Right ventricle myocardium inferior (tissue), 1 donor: Measurements from ENCODE around the gene DCC. TPM values are rescaled to one million over a fixed set of nuclear protein-coding genes. Genes with fewer than 3 reads are reported as not detected.

Source experiments
- ATAC-seq: fragments of 200-7000 bp; cut with Tn5 transposase; one replicate; pipeline ENCODE4 v1.9.1; 2020; ENCODE audit warnings: mild to moderate bottlenecking, moderate library complexity
- DNase-seq: peaks from one replicate; pipeline ENCODE4 v3.0.0; 2021; ENCODE audit errors: missing footprints
- intact Hi-C: fragments of 100-400 bp; cut with DNase I; formaldehyde crosslinking; loops from one replicate; pipeline ENCODE4 v1.11.0; 2022
- total RNA-seq: library from RNA; stranded (reverse); fragmentation: NEBNext Ultra II Directional; extraction: Animal tissue kit (Norgen Biotek cat#: 25700); gene quantifications from one replicate; pipeline ENCODE4 v1.2.1, GENCODE V29; 2021
- donor health status: DM: no; HTN: yes; CAD: no; lungs with severe emphysema.

DCC gene
- total RNA-seq, 1 donor from 2014 or later, result not detected

GRCh38 chr18:53152476-53152875 lies 812.5 kb downstream of the DCC start:
- intact Hi-C loops, result no loop called here
- DNase-seq (no peak), ATAC-seq (no peak)

- intact Hi-C loops, result no loop called here
- no peak for ATAC-seq
Measured at GRCh38 chr18:53153281-53153680, 813.3 kb downstream of the DCC start.

GRCh38 chr18:53153800-53154199 lies 813.8 kb downstream of the DCC start:
- DNase-seq (no peak), ATAC-seq (no peak)
- intact Hi-C loops, result no loop called here

More at GRCh38 chr18:53153281-53153680, 813.3 kb downstream of the DCC start:
- no peak for DNase-seq

GRCh38 chr18:53165770-53166169 lies 825.8 kb downstream of the DCC start:
- DNase-seq (no peak), ATAC-seq (no peak)
- intact Hi-C loops, result no loop called here

DNA sequence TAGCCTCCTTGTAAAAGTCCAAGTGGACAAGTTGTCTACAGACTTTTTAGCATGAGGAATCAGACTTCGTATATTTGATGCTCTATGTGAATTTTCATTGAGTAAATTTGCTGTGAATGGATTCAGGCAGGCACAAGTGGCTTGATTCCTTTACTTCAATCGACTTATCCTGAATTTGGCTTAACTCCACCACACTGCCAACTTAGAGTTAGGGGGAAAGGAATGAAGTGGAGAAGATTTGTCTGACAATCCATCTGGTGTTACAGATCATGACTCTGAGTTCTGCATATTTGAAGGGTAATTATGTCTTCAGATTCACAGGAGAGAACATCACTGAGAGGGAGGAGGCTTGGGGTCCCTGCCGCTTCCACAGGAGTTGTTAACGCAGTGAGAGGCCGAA lies 829.3 kb downstream of the DCC start:
- ATAC-seq (no peak), DNase-seq (no peak)
- intact Hi-C loops, result no loop called here

DNA sequence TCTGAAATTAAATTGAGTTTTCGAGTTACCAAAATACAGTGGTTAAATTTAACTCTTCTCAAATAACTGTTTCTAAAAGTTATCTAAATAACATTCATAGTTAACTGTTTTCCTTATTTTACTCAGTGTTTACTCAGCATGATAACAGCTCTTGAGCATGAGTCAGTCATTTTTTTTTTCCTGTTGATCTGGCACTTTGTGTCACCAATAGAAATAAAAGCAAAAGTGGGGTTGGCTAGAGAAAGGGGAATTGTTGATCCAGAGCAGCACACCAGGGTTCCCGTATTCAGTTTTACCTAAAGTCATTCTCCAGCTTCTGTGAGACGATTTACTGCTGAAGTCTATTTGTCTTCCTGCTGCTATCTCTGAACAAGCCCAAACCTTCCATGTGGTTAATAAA lies 851.6 kb downstream of the DCC start:
- intact Hi-C loops, result no loop called here
- ATAC-seq (no peak), DNase-seq (no peak)

- intact Hi-C loops, result no loop called here
- DNase-seq (no peak), ATAC-seq (no peak)
Measured at GRCh38 chr18:53193870-53194269, 853.9 kb downstream of the DCC start.

GRCh38 chr18:53219853-53220252 lies 879.9 kb downstream of the DCC start:
- no peak for DNase-seq
- ATAC-seq, result no peak
- intact Hi-C loops, result no loop called here

- DNase-seq (no peak), ATAC-seq (no peak)
- intact Hi-C loops, result no loop called here
Measured at GRCh38 chr18:53224128-53224778, 884.3 kb downstream of the DCC start.

DNA sequence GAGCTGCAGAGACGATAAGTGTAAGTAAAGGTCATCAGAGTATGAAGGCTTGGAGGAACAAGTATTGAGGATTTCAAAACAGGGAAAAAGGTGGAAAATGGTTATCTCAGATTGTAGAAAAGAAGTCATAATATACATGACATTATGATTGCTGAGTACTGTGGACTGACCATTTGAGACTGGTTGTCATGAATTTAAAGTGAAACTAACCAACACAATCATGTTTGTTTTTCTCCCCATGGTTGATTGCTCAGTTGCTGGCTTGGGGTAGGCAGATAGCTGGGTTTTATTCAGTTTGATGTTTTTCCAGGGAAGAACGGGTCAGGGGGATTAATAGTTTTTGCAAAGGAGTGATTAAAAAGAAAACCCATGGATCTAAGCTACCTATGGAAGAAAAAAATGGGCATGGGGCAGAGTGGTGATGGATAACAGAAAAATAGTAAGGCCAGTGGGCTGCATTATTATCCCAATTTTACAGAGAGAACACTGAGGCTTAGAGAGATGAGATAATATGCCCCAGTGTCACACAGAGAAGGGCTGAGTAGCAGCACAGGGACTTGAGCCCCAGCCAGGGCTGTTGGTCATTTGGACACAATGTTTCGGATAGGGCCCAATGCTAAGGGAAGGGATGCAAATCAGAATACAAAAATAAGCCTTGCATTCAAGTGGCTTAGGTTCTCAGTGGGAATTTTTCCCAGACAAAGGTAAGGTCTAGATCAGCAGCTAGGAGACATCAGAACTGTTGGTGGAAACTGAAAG lies 885.7 kb downstream of the DCC start:
- no peak for DNase-seq
- ATAC-seq, result no peak
- intact Hi-C loops, result no loop called here

- intact Hi-C loops, result no loop called here
- ATAC-seq, result no peak
Measured at GRCh38 chr18:53234610-53235009, 894.6 kb downstream of the DCC start.

GRCh38 chr18:53241161-53241560 lies 901.2 kb downstream of the DCC start:
- DNase-seq, result no peak

More at GRCh38 chr18:53234610-53235009, 894.6 kb downstream of the DCC start:
- no peak for DNase-seq

DNA sequence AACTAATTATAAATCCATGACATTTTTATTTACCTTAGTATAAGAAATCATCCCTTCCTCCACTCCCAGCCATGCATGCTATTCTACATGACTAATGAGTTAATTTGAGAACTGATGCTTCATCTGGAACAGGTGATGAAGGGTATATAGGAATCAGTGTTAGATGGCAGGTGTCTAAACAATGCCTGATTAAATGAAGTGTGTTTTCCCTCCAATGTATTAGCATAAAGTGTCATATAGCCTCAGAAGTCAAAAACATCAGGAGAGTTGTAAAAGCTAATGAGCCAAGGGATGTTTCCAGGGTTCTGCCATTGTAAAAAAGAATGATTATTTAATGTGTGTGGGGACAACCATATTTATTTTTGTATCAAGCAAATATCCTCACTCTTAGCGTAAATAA lies 913.8 kb downstream of the DCC start:
- ATAC-seq (no peak), DNase-seq (no peak)
- intact Hi-C loops, result no loop called here

More at GRCh38 chr18:53241161-53241560, 901.2 kb downstream of the DCC start:
- intact Hi-C loops, result no loop called here
- no peak for ATAC-seq

DNA sequence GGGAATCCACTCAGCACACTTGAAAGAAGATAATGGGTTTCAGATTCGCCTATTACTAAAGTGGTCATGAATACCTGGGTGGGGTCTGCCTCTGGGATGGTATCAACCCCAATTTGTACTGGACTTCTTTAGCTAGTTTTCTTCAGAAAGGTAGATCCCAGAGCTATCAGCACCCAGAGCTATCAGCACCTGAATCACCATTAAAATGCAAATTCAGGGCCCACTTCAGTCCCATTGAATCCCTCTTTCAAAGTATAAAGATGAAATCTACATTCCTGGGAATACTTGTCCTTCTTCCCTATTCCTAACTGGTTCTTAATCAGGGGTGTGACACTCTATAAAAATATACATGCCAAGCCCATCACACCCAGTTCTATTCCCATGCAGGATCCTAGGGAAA lies 914.3 kb downstream of the DCC start:
- no peak for DNase-seq
- ATAC-seq, result no peak
- intact Hi-C loops, result no loop called here

DNA sequence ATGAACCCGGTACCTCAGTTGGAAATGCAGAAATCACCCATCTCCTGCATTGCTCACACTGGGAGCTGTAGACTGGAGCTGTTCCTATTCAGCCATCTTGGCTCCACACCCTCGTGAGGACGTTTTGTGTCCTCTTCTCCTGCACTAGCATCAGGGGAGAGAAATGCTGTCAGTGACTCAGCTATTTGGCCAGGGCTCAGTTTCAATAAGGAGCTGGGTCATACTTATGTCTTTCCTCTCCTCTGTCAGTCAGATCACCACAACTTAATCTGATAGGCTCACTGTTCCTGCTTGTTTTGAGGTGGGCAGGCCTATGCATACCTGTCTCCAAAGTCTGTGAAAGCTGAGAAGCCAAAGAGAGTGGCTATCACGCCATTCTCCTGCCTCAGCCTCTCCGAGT lies 921.2 kb downstream of the DCC start:
- no peak for DNase-seq
- intact Hi-C loops, result no loop called here
- no peak for ATAC-seq

- intact Hi-C loops, result no loop called here
- ATAC-seq (no peak), DNase-seq (no peak)
Measured at GRCh38 chr18:53266850-53267249, 926.9 kb downstream of the DCC start.

- DNase-seq (no peak), ATAC-seq (no peak)
- intact Hi-C loops, result no loop called here
Measured at GRCh38 chr18:53268455-53268854, 928.5 kb downstream of the DCC start.

GRCh38 chr18:53281406-53281805 lies 941.4 kb downstream of the DCC start:
- ATAC-seq (no peak), DNase-seq (no peak)
- intact Hi-C loops, result no loop called here

DNA sequence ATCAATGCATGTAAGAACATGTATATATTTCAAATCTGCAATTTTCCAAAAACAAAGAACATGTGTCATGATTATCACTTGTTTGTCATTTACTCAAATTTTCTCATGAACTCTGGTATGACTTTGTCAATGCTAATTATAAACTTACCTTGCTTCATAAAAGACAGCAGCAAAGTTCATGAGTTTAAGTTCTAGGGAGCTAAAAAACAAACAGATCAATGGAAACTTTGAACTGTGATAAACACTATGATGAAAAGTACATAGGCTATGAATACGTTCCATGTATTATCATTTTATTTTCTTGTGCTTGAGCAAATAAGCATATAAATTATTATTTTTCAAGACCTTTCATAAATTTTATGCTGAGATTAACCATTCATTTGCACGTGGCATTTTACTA lies 943.7 kb downstream of the DCC start:
- intact Hi-C loops, result no loop called here
- ATAC-seq, result no peak
- DNase-seq, result no peak

- DNase-seq (no peak), ATAC-seq (no peak)
- intact Hi-C loops, result no loop called here
Measured at GRCh38 chr18:53305461-53305860, 965.5 kb downstream of the DCC start.

DNA sequence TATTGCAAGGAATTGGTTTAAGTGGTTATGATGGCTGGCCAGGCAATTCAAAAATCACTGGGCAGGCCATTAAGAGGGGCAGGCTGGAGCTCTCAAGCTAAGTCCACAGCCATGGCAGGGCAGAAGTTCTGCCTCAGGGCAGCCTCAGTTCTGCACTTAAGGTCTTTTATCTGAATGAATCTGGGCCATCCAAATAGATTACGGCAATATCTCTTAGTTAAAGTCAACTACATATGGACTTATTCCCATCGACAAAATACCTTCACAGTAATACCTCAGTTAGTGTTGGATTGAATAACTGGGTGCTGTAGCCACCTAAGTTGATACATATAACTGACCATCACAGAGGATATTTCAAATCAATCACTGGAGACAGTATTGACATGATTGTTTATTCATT lies 979.6 kb downstream of the DCC start:
- ATAC-seq (no peak), DNase-seq (no peak)
- intact Hi-C loops, result no loop called here
